GM23338 (cell line): ENCODE data around the gene CUEDC1. TPM values are rescaled to one million over a fixed set of nuclear protein-coding genes. Genes with fewer than 3 reads are reported as not detected.

ENCODE experiments used
- ATAC-seq: fragments of 200-7000 bp; cut with Tn5 transposase; 3 replicates; pipeline ENCODE4 v1.9.1; 2020
- DNase-seq: peaks from one replicate; pipeline ENCODE4 v3.0.0-alpha.2; 2015; ENCODE audit warnings: low spot score
- H2AFZ ChIP-seq: fragments of 200-600 bp; sonication (generic); 2 replicates; pipeline ENCODE4 v1.8.0; 2016; ENCODE audit warnings: antibody characterized with exemption, mild to moderate bottlenecking, moderate library complexity
- H3F3A ChIP-seq: fragments of 200-600 bp; sonication (generic); replicated peaks from 2 replicates; pipeline ENCODE4 v1.8.0; 2017; ENCODE audit warnings: antibody characterized with exemption, mixed run types, low read depth
- H3K27ac ChIP-seq: fragments of 200-600 bp; sonication (generic); 2 replicates; pipeline ENCODE4 v1.6.1; 2016; ENCODE audit warnings: low read depth
- H3K27me3 ChIP-seq: fragments of 200-600 bp; sonication (generic); 2 replicates; pipeline ENCODE4 v1.8.0; 2016; ENCODE audit warnings: mild to moderate bottlenecking, mixed run types, moderate library complexity; ENCODE audit not compliant: insufficient read depth
- H3K36me3 ChIP-seq: fragments of 200-600 bp; sonication (generic); 2 replicates; pipeline ENCODE4 v1.8.0; 2016; ENCODE audit warnings: mild to moderate bottlenecking; ENCODE audit not compliant: insufficient read depth
- H3K4me1 ChIP-seq: fragments of 200-600 bp; sonication (generic); 2 replicates; pipeline ENCODE4 v1.8.0; 2016; ENCODE audit warnings: mild to moderate bottlenecking, moderate library complexity; ENCODE audit not compliant: insufficient read depth
- H3K4me2 ChIP-seq: fragments of 200-600 bp; sonication (generic); 2 replicates; pipeline ENCODE4 v1.7.1; 2017; ENCODE audit warnings: mixed run types
- H3K4me3 ChIP-seq: fragments of 200-600 bp; sonication (generic); 2 replicates; pipeline ENCODE4 v1.6.1; 2016; ENCODE audit warnings: mixed run types
- H3K79me2 ChIP-seq: fragments of 200-600 bp; sonication (generic); replicated peaks from 2 replicates; pipeline ENCODE4 v1.8.0; 2017; ENCODE audit warnings: mild to moderate bottlenecking; ENCODE audit not compliant: insufficient read depth
- H3K9me2 ChIP-seq: fragments of 200-600 bp; sonication (generic); 2 replicates; pipeline ENCODE4 v1.8.0; 2017; ENCODE audit not compliant: insufficient read depth
- H4K20me1 ChIP-seq: fragments of 200-600 bp; sonication (generic); replicated peaks from 2 replicates; pipeline ENCODE4 v1.8.0; 2017; ENCODE audit warnings: mild to moderate bottlenecking; ENCODE audit not compliant: insufficient read depth
- H3K27ac Mint-ChIP-seq: 2 replicates; pipeline ENCODE4 v1.8.0; 2020; ENCODE audit warnings: inconsistent platforms, mild to moderate bottlenecking, moderate library complexity, mixed read lengths
- H3K27me3 Mint-ChIP-seq: 3 replicates; pipeline ENCODE4 v1.8.0; 2022; ENCODE audit warnings: low read depth, mild to moderate bottlenecking, moderate library complexity, mixed read lengths, inconsistent platforms; ENCODE audit not compliant: insufficient read depth, poor library complexity
- H3K36me3 Mint-ChIP-seq: 3 replicates; pipeline ENCODE4 v1.8.0; 2021; ENCODE audit warnings: low read depth, mild to moderate bottlenecking, inconsistent platforms, moderate library complexity, mixed read lengths
- H3K4me1 Mint-ChIP-seq: 3 replicates; pipeline ENCODE4 v1.8.0; 2020; ENCODE audit warnings: mild to moderate bottlenecking, inconsistent platforms, mixed read lengths
- H3K4me3 Mint-ChIP-seq: 3 replicates; pipeline ENCODE4 v1.8.0; 2021; ENCODE audit warnings: moderate library complexity, mild to moderate bottlenecking, inconsistent platforms, mixed read lengths
- H3K9me3 Mint-ChIP-seq: 3 replicates; pipeline ENCODE4 v1.8.0; 2020; ENCODE audit warnings: moderate library complexity, mild to moderate bottlenecking, inconsistent platforms, mixed read lengths
- CREB1 ChIP-seq: fragments of 250-450 bp; sonication (Bioruptor Pico); IDR thresholded peaks from 2 replicates; pipeline ENCODE4 v1.5.0; 2020; ENCODE audit warnings: low read depth, mild to moderate bottlenecking, moderate library complexity
- ETS1 ChIP-seq: IDR thresholded peaks from 2 replicates; pipeline ENCODE4 v1.6.1; 2016; ENCODE audit warnings: antibody characterized with exemption
- EZH2 ChIP-seq: fragments of 200-600 bp; sonication (generic); IDR thresholded peaks from one replicate; pipeline ENCODE4 v1.8.0; 2017; ENCODE audit warnings: antibody characterized with exemption, mild to moderate bottlenecking, low read depth; ENCODE audit not compliant: unreplicated experiment
- EZH2phosphoT487 ChIP-seq: fragments of 200-600 bp; sonication (generic); IDR thresholded peaks from one replicate; pipeline ENCODE4 v1.8.1; 2018; ENCODE audit warnings: antibody characterized with exemption; ENCODE audit not compliant: unreplicated experiment
- JUNB ChIP-seq: IDR thresholded peaks from one replicate; pipeline ENCODE4 v1.6.1; 2016; ENCODE audit warnings: antibody characterized with exemption; ENCODE audit not compliant: unreplicated experiment
- NANOG ChIP-seq: IDR thresholded peaks from 2 replicates; pipeline ENCODE4 v1.6.1; 2016; ENCODE audit warnings: antibody characterized with exemption, borderline replicate concordance
- POLR2AphosphoS5 ChIP-seq: IDR thresholded peaks from 2 replicates; pipeline ENCODE4 v1.6.1; 2016; ENCODE audit warnings: antibody characterized with exemption, low read depth
- STAT1 ChIP-seq: IDR thresholded peaks from one replicate; pipeline ENCODE4 v1.6.1; 2016; ENCODE audit warnings: antibody characterized with exemption; ENCODE audit not compliant: unreplicated experiment
- ZNF114 ChIP-seq: fragments of 250-450 bp; sonication (Bioruptor Pico); IDR thresholded peaks from 2 replicates; pipeline ENCODE4 v1.5.0; 2020; ENCODE audit warnings: mild to moderate bottlenecking, moderate library complexity
- ZNF331 ChIP-seq: fragments of 250-450 bp; sonication (Bioruptor Pico); IDR thresholded peaks from 2 replicates; pipeline ENCODE4 v1.5.0; 2020; ENCODE audit warnings: low read depth, mild to moderate bottlenecking, moderate library complexity
- ZNF462 ChIP-seq: fragments of 250-450 bp; sonication (Bioruptor Pico); IDR thresholded peaks from 2 replicates; pipeline ENCODE4 v1.5.0; 2020; ENCODE audit warnings: mild to moderate bottlenecking, moderate library complexity
- polyA plus RNA-seq: library from polyadenylated mRNA; unstranded; fragments of >200 nt; fragmentation: Nextera tagmentation; extraction: Ambion mirVana; gene quantifications from 2 replicates; pipeline ENCODE4 v1.2.1, GENCODE V29; 2016
- total RNA-seq: library from RNA; depleted of rRNA; stranded (reverse); fragments of >200 nt; shearing (Covaris generic); gene quantifications from 2 replicates; pipeline ENCODE4 v1.2.3, GENCODE V29; 2014
- TF ChIP-seq, protein P1 (sequence below), 2 experiments: fragments of 200-600 bp in 1 of 2; sonication (generic) in 1 of 2; conservative IDR thresholded peaks; 2 replicates each; pipeline versions ENCODE4 v1.5.1 to v1.6.1; 2016 to 2017; ENCODE audit warnings: antibody characterized with exemption in 2 of 2, low read depth in 2 of 2, mild to moderate bottlenecking in 2 of 2, moderate library complexity in 1 of 2
- TF ChIP-seq, protein P2 (sequence below): IDR thresholded peaks from one replicate; pipeline ENCODE4 v1.6.1; 2018; ENCODE audit warnings: antibody characterized with exemption; ENCODE audit not compliant: unreplicated experiment

Gene CUEDC1
- total and polyA plus RNA-seq, 2 experiments from 2014 or later, result 3.0 to 7.7 TPM

GRCh38 chr17:57928928-57929327 is 26.3 kb downstream of the CUEDC1 start:
- H3K36me3 Mint-ChIP-seq, result no peaks in the 10 kb centered on the region
- Histone ChIP-seq H3K4me3 (no peak overlapping the region), H3K27ac (no peak overlapping the region), H3K79me2 (no peaks in the 10 kb centered on the region), H3K4me1 (peaks cover 15% of the 10 kb centered on the region), H3K36me3 (no peaks in the 10 kb centered on the region), H3K27me3 (no peaks in the 10 kb centered on the region), H3K4me2 (no peak overlapping the region), H3K9me2 (no peaks in the 10 kb centered on the region), H4K20me1 (no peaks in the 10 kb centered on the region), H2AFZ (no peak overlapping the region), H3F3A (no peaks in the 10 kb centered on the region)
- no peak overlapping the region for H3K27ac Mint-ChIP-seq
- no peaks in the 10 kb centered on the region for H3K9me3 Mint-ChIP-seq
- DNase-seq, result no peak
- peaks cover 25% of the 10 kb centered on the region for H3K27me3 Mint-ChIP-seq
- no peak for TF ChIP-seq ZNF331
- no peak for TF ChIP-seq ZNF114
- TF ChIP-seq JUNB, result no peak
- no peak for TF ChIP-seq POLR2AphosphoS5
- no peak for TF ChIP-seq ZNF462 (CRISPR knock-in tag)
- TF ChIP-seq EZH2, result no peak
- TF ChIP-seq ETS1, result no peak
- TF ChIP-seq STAT1, result no peak
- TF ChIP-seq, protein P1, sequence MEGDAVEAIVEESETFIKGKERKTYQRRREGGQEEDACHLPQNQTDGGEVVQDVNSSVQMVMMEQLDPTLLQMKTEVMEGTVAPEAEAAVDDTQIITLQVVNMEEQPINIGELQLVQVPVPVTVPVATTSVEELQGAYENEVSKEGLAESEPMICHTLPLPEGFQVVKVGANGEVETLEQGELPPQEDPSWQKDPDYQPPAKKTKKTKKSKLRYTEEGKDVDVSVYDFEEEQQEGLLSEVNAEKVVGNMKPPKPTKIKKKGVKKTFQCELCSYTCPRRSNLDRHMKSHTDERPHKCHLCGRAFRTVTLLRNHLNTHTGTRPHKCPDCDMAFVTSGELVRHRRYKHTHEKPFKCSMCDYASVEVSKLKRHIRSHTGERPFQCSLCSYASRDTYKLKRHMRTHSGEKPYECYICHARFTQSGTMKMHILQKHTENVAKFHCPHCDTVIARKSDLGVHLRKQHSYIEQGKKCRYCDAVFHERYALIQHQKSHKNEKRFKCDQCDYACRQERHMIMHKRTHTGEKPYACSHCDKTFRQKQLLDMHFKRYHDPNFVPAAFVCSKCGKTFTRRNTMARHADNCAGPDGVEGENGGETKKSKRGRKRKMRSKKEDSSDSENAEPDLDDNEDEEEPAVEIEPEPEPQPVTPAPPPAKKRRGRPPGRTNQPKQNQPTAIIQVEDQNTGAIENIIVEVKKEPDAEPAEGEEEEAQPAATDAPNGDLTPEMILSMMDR (conservative IDR thresholded peaks at IDR 0.05; ENCODE audit: low read depth in 2 of 2), result no peak
- TF ChIP-seq, protein P2, sequence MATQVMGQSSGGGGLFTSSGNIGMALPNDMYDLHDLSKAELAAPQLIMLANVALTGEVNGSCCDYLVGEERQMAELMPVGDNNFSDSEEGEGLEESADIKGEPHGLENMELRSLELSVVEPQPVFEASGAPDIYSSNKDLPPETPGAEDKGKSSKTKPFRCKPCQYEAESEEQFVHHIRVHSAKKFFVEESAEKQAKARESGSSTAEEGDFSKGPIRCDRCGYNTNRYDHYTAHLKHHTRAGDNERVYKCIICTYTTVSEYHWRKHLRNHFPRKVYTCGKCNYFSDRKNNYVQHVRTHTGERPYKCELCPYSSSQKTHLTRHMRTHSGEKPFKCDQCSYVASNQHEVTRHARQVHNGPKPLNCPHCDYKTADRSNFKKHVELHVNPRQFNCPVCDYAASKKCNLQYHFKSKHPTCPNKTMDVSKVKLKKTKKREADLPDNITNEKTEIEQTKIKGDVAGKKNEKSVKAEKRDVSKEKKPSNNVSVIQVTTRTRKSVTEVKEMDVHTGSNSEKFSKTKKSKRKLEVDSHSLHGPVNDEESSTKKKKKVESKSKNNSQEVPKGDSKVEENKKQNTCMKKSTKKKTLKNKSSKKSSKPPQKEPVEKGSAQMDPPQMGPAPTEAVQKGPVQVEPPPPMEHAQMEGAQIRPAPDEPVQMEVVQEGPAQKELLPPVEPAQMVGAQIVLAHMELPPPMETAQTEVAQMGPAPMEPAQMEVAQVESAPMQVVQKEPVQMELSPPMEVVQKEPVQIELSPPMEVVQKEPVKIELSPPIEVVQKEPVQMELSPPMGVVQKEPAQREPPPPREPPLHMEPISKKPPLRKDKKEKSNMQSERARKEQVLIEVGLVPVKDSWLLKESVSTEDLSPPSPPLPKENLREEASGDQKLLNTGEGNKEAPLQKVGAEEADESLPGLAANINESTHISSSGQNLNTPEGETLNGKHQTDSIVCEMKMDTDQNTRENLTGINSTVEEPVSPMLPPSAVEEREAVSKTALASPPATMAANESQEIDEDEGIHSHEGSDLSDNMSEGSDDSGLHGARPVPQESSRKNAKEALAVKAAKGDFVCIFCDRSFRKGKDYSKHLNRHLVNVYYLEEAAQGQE, result no peak
- no peak for TF ChIP-seq CREB1 (CRISPR knock-in tag)
- TF ChIP-seq EZH2phosphoT487, result no peak
- no peak for TF ChIP-seq NANOG
- peaks cover 48% of the 10 kb centered on the region for H3K4me1 Mint-ChIP-seq
- no peak overlapping the region for H3K4me3 Mint-ChIP-seq
- no peak for ATAC-seq
